ENCODE data around the gene SOX10.

DNA sequence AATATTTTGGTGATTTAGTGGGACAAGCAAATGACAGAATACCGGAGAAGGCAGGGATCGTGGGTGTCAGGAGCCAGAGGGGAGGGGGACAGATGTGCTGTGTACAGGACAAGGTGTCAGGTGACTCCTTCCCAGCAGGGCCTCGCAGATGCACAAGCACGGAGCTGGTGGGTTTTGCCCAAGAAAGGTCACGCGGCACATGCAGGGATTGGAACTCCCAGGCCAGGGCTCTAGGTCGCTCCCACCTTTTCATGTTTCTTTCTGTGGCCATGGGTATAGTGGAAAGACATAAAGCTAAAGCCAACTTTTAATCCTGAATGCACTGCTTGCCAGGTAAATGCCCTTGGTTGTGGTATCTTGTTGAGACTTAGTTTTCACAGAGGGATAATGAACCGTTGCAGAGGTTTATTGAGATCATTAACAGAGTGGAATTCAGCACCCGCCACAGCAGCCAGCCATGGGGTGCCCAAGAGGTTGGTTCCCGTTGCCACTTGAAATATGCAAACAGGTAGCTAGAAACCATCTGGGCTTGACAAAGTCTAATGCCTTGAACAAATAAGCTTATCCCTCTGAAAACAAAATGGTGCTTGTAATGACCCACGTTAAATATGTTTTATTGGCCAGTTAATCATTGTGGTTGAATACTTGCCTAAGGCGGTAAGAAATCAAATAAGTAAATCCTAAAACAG lies 41.1 kb downstream of the SOX10 start:
- no peak for TF ChIP-seq CTCF (IDR thresholded peaks at IDR 0.05; ENCODE audit: low read depth, low read length)
- TF ChIP-seq POLR2A (IDR thresholded peaks at IDR 0.05; ENCODE audit: extremely low read depth, insufficient read length) = no peak
- no peak for TF ChIP-seq MAX (IDR thresholded peaks at IDR 0.05; ENCODE audit: low read depth, low read length)
- TF ChIP-seq MYC (IDR thresholded peaks at IDR 0.05; ENCODE audit: low read depth, low read length) = no peak
